Caco-2 (cell line): ENCODE data around the gene SECTM1. TPM values are rescaled to one million over a fixed set of nuclear protein-coding genes. Genes with fewer than 3 reads are reported as not detected.

Experiments used
- BruUV-seq: library from RNA; stranded (reverse); fragments of 400-500 nt; replicated peaks from 2 replicates; lab custom pipeline; 2021; lab: Mats Ljungman, UMichigan
- CTCF ChIA-PET: fragments of 300-600 bp; sonication (Branson Sonifier 250); formaldehyde crosslinking; loops from one replicate; lab custom pipeline; 2022; ENCODE audit warnings: antibody characterized with exemption; lab: Charles Lee
- POLR2A ChIA-PET: fragments of 300-600 bp; sonication (Branson Sonifier 250); formaldehyde crosslinking; loops from one replicate; lab custom pipeline; 2022; ENCODE audit warnings: antibody characterized with exemption; lab: Charles Lee
- DNase-seq, 2 experiments: peaks; one replicate each; pipeline versions ENCODE4 v3.0.0 to v3.0.0-alpha.2; 2020 to 2022
- H3K27me3 ChIP-seq: replicated peaks from 2 replicates; pipeline ENCODE4 v1.6.0; 2011; ENCODE audit warnings: low read length; ENCODE audit not compliant: control insufficient read depth, insufficient read depth
- H3K36me3 ChIP-seq: 2 replicates; pipeline ENCODE4 v1.5.1; 2011; ENCODE audit warnings: low read length; ENCODE audit not compliant: control insufficient read depth, insufficient read depth
- H3K4me1 ChIP-seq: fragments of 250-450 bp; sonication (Bioruptor Pico); 2 replicates; pipeline ENCODE4 v1.5.1; 2020; ENCODE audit warnings: mild to moderate bottlenecking
- H3K4me3 ChIP-seq: 2 replicates; pipeline ENCODE4 v1.5.1; 2011; ENCODE audit warnings: low read depth, mild to moderate bottlenecking, control low read depth, low read length
- H3K9me3 ChIP-seq: fragments of 250-450 bp; sonication (Bioruptor Pico); 2 replicates; pipeline ENCODE4 v1.5.1; 2020; ENCODE audit warnings: mild to moderate bottlenecking, moderate library complexity
- H3K27ac Mint-ChIP-seq: one replicate; pipeline ENCODE4 v1.8.0; 2022; ENCODE audit warnings: mixed read lengths; ENCODE audit not compliant: unreplicated experiment
- H3K27me3 Mint-ChIP-seq: one replicate; pipeline ENCODE4 v1.8.0; 2022; ENCODE audit warnings: mixed read lengths; ENCODE audit not compliant: insufficient read depth, unreplicated experiment
- H3K36me3 Mint-ChIP-seq: one replicate; pipeline ENCODE4 v1.8.0; 2022; ENCODE audit warnings: mild to moderate bottlenecking, mixed read lengths; ENCODE audit not compliant: insufficient read depth, unreplicated experiment
- H3K4me1 Mint-ChIP-seq: one replicate; pipeline ENCODE4 v1.8.0; 2022; ENCODE audit warnings: low read depth, mixed read lengths; ENCODE audit not compliant: unreplicated experiment
- H3K4me3 Mint-ChIP-seq: one replicate; pipeline ENCODE4 v1.8.0; 2022; ENCODE audit warnings: mild to moderate bottlenecking, moderate library complexity, mixed read lengths; ENCODE audit not compliant: unreplicated experiment
- H3K9me3 Mint-ChIP-seq: one replicate; pipeline ENCODE4 v1.8.0; 2022; ENCODE audit warnings: mixed read lengths; ENCODE audit not compliant: unreplicated experiment
- CTCF ChIP-seq, 2 experiments: fragments of 200-600 bp in 1 of 2; IDR thresholded peaks; 1 replicate in 1 of 2; 2 replicates in 1 of 2; pipeline versions ENCODE4 v1.5.1 to v1.8.0; 2011 to 2022; ENCODE audit warnings: antibody characterized with exemption in 1 of 2, control low read depth in 1 of 2, inconsistent platforms in 1 of 2, low read depth in 1 of 2, low read length in 1 of 2, mild to moderate bottlenecking in 1 of 2, moderate library complexity in 1 of 2; ENCODE audit not compliant: insufficient read depth in 1 of 2, severe bottlenecking in 1 of 2, unreplicated experiment in 1 of 2
- intact Hi-C: fragments of 100-400 bp; cut with micrococcal nuclease; formaldehyde crosslinking; loops from one replicate; pipeline ENCODE4 v1.10.0; 2022; ENCODE audit not compliant: unreplicated experiment
- total RNA-seq: library from RNA; stranded (reverse); gene quantifications from 2 replicates; pipeline ENCODE4 v1.2.3, GENCODE V29; 2022

The SECTM1 gene
- total RNA-seq, 1 experiment from 2014 or later = 0.75 TPM

GRCh38 chr17:82301300-82301915, 32.2 kb downstream of the SECTM1 start:
- POLR2A ChIA-PET = interaction anchor here (1.0 kb wide), 1 partner anchor 9 kb away, joined by 3 read pairs; no protein-coding TSS in a partner anchor
- H3K9me3 Mint-ChIP-seq = no peaks in the 10 kb centered on the region
- intact Hi-C loops = no loop called here

GRCh38 chr17:82300707-82301270, 32.8 kb downstream of the SECTM1 start:
- Mint-ChIP-seq H3K4me3 (no peak overlapping the region), H3K27me3 (no peaks in the 10 kb centered on the region), H3K36me3 (no peaks in the 10 kb centered on the region), H3K4me1 (peaks cover under 1% of the 10 kb centered on the region), H3K9me3 (no peaks in the 10 kb centered on the region), H3K27ac (no peak overlapping the region)
- ChIA-PET POLR2A (interaction anchor here (1.0 kb wide), 1 partner anchor 8 kb away, joined by 3 read pairs; no protein-coding TSS in a partner anchor), CTCF (interaction anchor here (0.7 to 1.0 kb wide), 4 partner anchors 8 to 57 kb away, joined by 3 to 4 read pairs (median 3); no protein-coding TSS in a partner anchor)
- no TSS peak for BruUV-seq
- H3K4me3 ChIP-seq = no peak overlapping the region
- no peaks in the 10 kb centered on the region for H3K27me3 ChIP-seq
- peaks cover 36% of the 10 kb centered on the region for H3K4me1 ChIP-seq
- DNase-seq = peak in 1 of 2 experiments; percentile 76
- H3K9me3 ChIP-seq = no peaks in the 10 kb centered on the region
- H3K36me3 ChIP-seq = no peaks in the 10 kb centered on the region
- TF ChIP-seq CTCF (IDR thresholded peaks at IDR 0.05; ENCODE audit: insufficient read depth in 1 of 2, low read depth in 1 of 2, low read length in 1 of 2, severe bottlenecking in 1 of 2, unreplicated experiment in 1 of 2) = peak; percentile 66 to 85
- intact Hi-C loops = no loop called here

More at GRCh38 chr17:82301300-82301915, 32.2 kb downstream of the SECTM1 start:
- Mint-ChIP-seq H3K36me3 (no peaks in the 10 kb centered on the region), H3K27me3 (no peaks in the 10 kb centered on the region), H3K4me3 (no peak overlapping the region), H3K27ac (no peak overlapping the region), H3K4me1 (no peaks in the 10 kb centered on the region)
- DNase-seq = no peak
- H3K9me3 ChIP-seq = no peaks in the 10 kb centered on the region
- CTCF ChIA-PET = interaction anchor here (0.7 to 1.0 kb wide), 3 partner anchors 8 to 56 kb away, joined by 3 to 4 read pairs (median 3); no protein-coding TSS in a partner anchor
- no peaks in the 10 kb centered on the region for H3K27me3 ChIP-seq
- no peak overlapping the region for H3K4me3 ChIP-seq
- H3K36me3 ChIP-seq = no peaks in the 10 kb centered on the region
- no peak for TF ChIP-seq CTCF (IDR thresholded peaks at IDR 0.05; ENCODE audit: insufficient read depth in 1 of 2, low read depth in 1 of 2, low read length in 1 of 2, severe bottlenecking in 1 of 2, unreplicated experiment in 1 of 2)
- H3K4me1 ChIP-seq = peaks cover 29% of the 10 kb centered on the region
- BruUV-seq = no TSS peak

- Histone ChIP-seq H3K36me3 (no peaks in the 10 kb centered on the region), H3K4me1 (peaks cover 40% of the 10 kb centered on the region), H3K27me3 (no peaks in the 10 kb centered on the region), H3K4me3 (no peak overlapping the region), H3K9me3 (no peaks in the 10 kb centered on the region)
- Mint-ChIP-seq H3K4me3 (no peak overlapping the region), H3K9me3 (no peaks in the 10 kb centered on the region), H3K27ac (no peak overlapping the region), H3K36me3 (no peaks in the 10 kb centered on the region), H3K27me3 (no peaks in the 10 kb centered on the region), H3K4me1 (peaks cover 6% of the 10 kb centered on the region)
- intact Hi-C loops = no loop called here
- BruUV-seq = no TSS peak
- TF ChIP-seq CTCF (IDR thresholded peaks at IDR 0.05; ENCODE audit: insufficient read depth in 1 of 2, low read depth in 1 of 2, low read length in 1 of 2, severe bottlenecking in 1 of 2, unreplicated experiment in 1 of 2) = no peak
- ChIA-PET CTCF (interaction anchor here (0.7 to 1.0 kb wide), 2 partner anchors 9 to 28 kb away, joined by 3 read pairs; no protein-coding TSS in a partner anchor), POLR2A (interaction anchor here (1.0 kb wide), 1 partner anchor 8 kb away, joined by 3 read pairs; no protein-coding TSS in a partner anchor)
- no peak for DNase-seq
Observed at GRCh38 chr17:82300228-82300627, 33.3 kb downstream of the SECTM1 start.
